ENCODE results near the gene CTU2. TPM values are rescaled to one million over a fixed set of nuclear protein-coding genes. Genes with fewer than 3 reads are reported as not detected.

Gene CTU2
- polyA plus RNA-seq, 1 donor: 12.0 TPM

DNA sequence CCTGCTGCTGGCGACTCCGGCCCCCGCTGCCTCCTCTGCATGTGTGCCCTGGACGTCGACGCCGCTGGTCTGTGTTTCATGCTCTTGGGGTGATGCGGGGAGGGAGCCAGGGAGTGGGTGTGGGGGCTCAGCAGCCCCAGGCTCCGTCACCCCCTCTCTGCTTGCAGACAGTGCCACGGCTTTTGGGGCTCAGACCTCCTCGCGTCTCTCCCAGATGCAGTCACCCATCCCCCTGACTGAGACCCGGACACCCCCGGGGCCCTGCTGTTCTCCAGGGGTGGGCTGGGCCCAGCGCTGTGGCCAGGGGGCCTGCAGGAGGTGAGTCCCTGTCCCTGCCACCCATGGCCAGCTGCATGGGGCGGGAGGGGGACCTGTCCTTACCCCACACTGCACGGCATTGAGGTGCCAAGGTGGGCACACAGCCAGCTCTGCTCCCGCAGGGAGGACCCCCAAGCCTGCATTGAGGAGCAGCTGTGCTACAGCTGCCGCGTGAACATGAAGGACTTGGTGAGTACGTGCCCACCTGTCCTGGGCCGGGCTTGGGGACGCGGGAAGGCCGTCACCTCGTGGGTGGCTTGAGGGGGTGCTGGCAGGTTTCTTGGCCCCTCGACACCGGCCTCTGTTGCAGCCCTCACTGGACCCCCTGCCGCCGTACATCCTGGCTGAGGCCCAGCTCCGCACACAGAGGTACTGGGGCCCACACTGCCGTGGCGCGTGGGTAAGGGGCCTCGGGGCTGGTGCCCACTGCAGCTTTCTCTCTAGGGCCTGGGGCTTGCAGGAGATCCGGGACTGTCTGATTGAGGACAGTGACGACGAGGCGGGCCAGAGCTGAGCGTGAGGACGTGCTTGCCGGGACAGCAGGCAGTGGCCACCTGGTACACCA lies 8.4 kb downstream of the CTU2 start:
- no peak for DNase-seq (ENCODE audit: low read depth)

DNA sequence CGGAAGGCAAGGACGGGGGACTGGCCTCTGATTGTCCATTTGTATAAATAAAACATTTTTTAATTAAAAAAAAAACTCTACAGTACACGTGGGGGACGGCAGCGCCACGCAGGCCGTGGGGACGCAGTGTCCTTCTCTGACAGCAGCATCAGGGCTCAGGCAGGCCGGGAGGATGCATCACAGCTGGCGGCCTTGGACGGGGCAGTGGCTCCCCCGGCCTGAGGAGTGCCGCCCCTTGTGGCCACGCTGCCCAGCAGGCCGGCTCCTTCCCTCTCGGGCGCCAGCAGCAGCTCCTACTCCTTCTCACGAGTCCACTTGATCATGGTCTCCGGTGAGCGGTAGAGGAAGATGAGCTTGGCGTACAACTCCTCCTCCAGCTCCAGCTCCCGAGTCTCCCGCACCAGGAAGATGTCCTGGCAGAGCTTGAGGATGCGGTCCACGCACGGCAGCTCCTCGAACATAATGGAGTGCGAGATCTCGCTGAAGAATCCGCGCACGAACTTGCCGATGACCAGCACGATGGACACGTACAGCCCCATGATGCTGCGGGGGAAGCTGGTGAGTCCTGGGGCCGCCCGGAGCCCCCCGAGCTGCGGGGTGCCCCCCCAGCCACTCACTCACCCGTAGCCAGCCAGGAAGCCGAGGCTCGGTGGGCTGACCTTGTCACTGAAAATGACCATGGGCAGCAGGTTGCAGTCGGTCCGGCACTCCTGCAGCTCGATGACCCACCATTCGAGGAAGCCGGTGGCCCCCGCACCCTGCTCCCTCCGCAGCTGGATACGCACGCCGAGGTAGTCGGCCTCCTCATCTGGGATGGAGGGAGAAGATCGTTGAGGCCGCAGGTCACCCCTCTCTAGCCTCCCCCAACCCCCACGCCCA lies 9.2 kb downstream of the CTU2 start:
- DNase-seq (ENCODE audit: low read depth): no peak

DNA sequence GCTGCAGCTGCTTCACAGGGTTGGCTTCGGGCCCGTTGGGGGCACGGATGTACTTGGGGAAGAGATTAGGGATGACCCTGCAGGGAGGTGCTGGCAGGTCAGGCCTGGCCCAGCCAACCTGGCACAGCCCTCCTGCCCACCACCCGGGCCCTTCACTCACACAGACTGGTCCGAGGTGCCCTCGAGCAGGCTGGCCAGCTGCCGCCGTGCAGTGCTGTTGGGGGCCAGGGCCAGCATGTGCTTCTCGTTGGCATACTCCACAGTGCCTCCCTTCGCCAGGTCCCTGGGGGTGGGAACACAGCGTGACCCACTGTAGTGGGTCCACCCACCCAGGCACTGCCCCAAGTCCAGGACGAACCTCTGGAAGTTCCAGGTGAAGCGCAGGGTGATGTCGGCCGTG lies 9.9 kb downstream of the CTU2 start:
- DNase-seq (ENCODE audit: low read depth): no peak

DNA sequence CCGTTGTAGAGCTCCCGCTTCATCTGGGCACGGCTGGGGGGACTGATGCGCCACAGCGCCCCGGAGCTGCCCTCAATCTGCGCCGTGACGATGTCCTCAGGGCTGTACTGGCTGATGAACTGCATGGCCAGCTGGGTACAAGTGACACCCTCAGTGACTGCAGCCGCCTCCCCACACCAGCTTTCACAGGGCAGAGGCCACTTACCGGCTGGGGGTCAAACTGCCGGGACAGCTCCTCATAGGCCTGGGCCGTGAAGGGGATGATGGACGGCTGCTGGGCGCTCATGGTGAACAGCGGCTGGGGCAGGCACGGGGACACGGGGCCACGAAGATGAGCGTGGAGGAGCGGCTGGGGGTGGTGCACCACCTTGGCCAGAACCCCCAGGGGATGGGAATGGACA lies 10.3 kb downstream of the CTU2 start:
- no peak for DNase-seq (ENCODE audit: low read depth)

DNA sequence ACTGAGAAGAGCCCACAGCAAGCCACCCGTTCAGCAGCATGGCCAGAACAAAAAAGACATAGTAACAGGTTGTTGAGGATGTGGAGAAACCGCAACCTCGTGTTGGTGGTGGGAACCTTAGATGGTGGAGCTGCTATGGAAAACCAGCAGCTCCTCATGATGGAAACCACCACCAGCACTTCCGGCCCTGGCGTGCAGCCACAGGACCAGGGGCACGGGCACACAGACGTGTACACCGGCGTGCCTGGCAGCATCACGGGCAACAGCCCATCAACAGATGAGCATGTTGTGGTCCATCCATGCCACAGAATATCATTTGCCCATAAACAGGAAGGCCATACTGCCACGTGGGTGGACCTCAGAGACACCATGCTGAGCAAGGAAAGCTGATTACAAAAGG lies 11.9 kb downstream of the CTU2 start:
- no peak for DNase-seq (ENCODE audit: low read depth)

DNA sequence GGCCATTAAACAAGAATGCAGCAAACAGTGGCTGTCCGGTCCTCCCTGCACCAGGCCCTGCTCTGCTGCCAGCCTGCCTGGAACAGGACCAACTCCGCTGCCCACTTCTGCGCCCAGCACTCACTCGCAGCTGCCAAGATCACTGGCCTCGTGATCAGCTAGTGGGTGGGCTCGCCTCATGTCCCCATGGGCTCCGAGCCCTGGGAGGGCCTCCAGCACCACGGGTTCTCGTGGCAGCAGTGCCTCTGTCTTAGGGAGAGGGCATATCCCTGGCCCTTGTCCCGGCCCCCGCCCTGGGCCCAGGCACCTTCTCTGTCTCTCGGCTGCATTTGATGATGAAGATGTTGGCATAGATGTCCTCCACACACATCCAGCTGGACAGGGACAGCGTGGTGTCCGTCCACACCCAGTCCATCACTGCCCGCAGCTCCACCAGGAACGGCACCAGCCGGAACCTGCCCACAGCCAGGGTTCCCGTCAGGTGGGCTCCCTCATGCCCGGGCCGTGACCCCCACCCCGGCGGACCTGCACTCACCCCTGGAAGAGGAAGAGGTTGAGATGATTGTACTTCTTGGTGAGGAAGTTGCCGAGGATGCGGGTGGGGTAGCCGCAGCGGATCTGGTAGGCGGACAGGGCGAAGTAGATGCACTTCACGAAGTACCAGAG lies 13.1 kb downstream of the CTU2 start:
- DNase-seq (ENCODE audit: low read depth): no peak

DNA sequence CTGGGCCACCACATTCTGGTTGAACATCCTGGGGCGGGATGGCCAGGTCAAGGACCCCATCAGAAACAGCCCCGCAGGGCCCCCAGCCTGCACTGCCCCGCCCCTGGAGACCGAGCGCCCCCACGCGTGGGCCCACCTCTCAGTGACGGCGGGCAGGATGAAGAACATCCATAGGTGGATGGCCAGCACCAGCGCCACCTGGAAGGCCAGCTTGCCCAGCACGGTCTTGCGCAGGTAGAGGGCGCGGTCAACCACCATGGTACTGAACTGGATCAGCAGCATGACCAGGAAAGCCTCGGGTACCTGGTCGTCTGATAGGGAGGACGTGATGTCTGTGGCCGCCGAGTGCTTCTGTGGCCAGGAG lies 13.6 kb downstream of the CTU2 start:
- no peak for DNase-seq (ENCODE audit: low read depth)

DNA sequence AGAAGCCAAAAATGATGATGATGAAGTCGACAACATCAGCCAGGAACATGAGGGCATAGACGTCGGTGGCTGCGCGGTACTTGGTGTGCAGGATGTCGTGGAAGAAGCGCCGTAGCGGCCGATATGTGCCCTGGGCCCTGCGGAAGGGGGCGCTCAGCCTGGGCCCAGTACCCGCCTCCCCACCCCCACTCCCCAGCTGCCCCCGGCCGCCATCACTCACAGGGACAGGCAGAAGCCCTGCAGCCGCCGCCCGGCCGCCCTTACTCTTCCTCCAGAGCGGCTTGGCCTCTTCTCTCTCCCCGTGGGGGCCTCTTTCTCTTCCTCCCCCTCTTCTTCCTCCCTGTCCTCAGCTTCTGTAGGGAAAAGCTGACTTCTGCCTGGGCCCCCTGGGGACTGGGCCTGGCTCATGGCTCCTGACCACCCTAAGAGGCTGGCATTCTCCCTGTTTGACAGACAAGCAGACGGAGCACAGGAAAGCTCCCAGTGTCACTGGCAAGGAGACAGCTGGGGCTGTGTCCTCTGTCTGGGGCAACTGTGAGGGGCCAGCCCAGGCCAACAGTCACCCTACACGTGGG lies 14.2 kb downstream of the CTU2 start:
- DNase-seq (ENCODE audit: low read depth): no peak

DNA sequence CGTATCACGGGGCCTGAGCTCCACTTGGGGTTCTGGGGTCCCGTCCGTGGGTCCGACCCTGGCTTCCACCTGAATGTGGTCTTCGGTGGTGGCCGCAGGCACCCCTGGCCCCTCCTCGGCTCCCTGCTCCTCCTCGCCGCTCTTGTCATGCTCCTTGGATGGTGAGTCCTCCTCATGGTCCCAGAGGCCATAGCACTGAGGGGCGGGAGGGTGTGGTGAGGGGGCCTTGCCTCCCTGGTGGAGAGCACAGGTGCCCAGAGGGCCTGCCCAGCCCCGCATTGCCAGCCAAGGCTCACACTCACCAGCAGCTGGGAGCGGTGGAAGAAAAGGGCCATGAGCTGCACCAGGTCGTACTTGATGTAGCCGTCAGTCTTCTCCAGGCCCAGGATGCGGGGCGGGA lies 14.9 kb downstream of the CTU2 start:
- no peak for DNase-seq (ENCODE audit: low read depth)

DNA sequence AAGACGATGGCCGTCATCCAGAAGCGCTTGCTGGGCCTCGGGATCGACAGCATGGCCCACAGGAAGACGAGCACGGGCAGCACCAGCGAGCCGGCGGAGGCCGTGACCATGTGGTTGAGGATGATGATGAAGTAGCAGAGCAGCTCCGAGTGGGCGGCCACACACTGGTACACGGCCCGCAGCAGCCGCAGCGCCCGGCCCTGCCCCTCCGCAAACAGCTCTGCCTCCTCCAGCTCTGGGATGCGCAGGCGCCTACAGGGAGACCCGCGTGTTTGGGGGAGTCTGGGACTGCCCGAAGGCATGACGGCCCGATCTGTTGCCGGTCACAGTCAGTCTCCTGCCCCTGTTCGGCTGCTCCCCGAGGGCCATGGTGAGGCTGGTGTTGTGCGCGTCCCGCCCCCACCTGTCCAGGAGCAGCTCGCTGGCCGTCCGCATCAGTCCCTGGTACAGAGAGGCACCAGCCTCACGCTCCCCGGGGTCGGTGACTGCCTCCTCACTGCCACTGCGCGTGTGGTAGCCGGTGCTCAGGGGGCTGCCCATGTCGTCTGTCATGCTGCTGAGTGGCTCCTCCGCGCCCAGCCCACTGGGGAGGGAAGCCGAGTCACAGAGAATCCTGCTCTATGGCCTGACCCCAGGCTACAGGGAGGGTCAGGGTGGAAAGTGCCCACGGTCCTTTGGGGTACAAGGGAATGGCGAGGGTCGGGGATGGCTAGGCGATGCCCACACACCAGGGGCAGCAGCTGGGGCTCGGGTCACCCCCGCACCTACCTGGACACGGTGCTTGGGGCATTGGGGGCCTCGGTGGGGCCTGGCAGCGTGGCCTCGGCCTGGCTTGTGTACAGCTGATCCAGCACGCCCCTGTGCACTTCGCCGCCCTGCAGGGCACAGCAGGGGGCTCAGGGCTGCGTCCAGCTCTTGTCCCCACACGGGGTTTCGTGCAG lies 15.8 kb downstream of the CTU2 start:
- no peak for DNase-seq (ENCODE audit: low read depth)

DNA sequence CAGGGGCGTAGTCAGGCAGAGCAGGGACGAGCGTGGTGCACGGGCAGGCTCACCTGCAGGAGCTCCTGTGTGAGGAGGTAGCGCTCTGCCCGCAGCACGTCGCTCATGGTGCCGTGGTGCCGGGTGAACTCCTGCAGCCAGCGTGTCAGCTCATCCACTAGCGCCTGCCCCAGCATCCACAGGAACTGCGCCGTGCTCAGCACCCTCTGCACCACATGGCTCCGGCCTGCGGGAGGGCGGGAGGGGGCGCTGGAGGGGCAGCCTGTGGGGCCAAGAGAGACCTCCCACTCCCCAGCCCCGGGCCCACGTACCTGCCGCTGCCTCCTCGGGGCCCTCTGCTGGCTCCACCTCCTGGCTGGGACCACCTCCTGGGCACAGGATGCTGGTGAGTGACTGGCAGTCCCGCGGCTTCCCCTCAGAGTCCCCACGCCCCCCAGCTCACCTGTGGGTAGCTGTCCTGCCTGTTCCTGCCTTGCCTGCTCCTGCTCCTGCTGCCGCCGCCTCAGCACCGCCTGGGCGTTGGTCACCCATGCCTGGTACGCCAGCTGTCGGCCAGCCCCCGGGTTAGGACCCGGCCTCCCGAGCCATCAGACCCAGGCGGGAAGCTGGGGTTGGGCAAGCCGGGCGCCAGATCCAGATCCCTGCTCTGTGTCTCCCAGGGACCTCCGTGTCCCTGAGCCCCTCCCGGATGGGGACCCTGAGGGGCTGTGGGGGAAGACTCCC lies 16.6 kb downstream of the CTU2 start:
- DNase-seq (ENCODE audit: low read depth): no peak

DNA sequence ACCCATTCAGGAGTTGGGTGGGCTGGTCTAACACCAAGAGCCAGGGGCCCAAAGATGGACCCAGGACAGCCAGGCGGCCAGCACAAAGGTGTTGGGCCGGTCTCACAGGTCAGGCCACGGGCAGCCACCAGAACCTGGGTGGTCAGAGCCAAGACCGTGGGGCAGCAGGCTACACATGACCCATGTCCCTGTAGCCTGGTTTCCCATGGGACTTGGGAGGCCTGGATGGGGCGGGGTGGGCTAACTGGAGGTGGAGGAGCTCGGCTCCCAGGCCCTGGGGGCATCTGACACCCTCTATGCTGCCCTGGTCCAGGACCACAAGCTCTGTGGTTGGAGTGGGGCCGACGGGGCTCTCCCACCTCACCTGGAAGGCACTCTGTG lies 17.2 kb downstream of the CTU2 start:
- DNase-seq (ENCODE audit: low read depth): no peak

DNA sequence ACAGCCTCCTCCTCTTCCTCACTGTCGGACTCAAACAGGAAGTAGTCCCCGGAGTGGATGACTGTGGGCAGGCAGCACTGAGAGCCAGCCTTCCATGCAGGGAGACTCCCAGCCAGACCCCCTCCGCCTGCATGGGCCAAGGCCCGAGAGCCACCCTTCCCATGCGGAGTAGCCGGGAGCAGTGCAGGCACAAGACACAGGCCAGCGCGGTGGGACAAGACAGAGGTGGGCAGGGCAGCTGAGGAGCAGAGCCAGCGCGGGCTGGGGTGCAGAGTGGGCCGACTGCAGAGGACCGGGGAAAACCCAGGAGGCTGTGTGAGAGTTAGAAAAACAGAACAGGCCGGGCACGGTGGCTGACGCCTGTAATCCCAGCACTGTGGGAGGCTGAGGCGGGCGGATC lies 17.6 kb downstream of the CTU2 start:
- no peak for DNase-seq (ENCODE audit: low read depth)

DNA sequence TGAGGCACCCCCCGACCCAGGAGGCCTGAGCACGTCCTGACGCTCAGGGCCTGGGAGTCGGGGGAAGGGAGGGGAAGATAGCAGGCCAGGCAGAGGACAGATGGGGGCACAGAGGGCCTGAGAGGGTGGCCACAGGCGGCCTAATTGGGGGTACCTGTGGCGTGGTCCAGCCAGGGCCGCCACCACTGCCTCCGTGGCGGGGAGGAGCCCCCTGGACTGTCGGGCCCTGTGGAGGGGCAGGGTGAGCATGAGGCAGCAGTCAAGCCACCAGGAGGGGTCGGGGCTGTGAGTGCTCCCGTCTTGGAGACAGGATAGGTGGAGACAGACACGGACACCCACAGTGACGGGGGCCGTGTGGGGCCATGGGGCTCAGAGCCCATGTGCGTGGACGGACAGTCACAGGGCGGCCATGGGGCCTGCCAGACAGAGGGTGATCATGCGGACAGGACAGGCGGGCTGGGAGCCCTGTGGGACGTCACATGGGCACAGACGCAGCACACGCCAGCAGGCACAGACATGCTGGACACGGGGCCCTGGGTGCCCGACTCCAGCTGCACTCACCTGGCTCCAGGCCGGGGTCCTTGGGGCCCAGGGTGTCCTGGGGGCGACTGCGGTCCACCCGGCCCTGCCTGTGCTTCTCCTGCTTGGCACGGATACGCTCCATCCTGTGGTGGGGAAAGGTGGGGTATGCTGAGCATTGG lies 18.7 kb downstream of the CTU2 start:
- no peak for DNase-seq (ENCODE audit: low read depth)

DNA sequence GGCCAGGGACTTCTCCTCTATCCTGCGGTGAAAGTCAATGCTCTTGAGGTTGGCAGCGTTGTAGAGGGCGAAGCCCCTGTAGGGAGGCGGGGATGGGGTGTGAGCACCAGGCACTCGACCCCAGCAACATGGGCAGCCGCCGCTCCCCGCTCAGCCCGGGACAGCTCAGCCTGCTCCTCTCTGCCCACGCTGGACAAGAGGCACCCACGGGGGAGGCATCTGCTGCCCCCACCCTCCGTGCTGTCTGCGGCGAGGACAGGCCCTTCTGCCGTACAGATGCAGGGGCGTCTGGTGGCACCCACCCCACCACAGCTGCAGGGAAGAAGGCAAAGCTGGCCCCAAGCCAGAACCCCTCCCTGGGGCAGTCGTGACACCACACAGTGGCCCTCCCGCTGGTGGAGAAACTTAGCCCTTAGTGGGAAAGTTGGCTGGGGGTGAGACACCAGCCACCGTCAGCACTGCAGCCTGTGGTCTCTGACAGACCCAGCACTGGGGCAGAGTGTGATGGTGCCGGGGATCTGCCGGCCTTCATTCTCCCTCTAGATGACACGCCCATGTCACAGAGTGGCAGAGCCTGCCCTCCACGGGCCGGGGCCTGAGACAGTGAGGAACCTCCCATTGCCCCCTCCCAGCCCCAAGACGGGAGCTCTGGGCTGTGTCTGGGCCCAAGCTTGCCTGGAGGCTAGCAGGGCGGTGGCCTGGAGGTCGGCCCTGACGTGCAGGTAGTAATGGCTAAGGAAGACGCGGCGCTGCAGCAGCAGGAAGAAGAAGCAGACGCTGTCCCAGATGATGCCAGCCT lies 19.5 kb downstream of the CTU2 start:
- DNase-seq (ENCODE audit: low read depth): no peak

DNA sequence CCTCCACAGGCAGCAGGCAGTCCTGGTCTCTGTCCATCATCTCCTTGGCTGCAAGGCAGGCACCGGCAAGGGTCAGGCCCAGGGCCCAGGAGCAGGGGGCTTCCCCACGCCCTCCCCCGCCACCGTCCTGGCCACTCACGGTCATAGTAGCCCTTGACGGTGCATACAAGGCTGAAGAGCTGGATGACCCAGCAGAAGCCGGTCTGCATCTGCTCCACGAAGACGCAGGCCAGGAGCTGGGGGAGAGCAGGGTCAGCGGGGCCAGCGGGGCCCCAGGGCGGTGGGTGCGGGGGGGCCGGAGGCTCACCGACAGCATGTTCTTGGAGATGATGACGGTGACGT lies 20.1 kb downstream of the CTU2 start:
- no peak for DNase-seq (ENCODE audit: low read depth)

DNA sequence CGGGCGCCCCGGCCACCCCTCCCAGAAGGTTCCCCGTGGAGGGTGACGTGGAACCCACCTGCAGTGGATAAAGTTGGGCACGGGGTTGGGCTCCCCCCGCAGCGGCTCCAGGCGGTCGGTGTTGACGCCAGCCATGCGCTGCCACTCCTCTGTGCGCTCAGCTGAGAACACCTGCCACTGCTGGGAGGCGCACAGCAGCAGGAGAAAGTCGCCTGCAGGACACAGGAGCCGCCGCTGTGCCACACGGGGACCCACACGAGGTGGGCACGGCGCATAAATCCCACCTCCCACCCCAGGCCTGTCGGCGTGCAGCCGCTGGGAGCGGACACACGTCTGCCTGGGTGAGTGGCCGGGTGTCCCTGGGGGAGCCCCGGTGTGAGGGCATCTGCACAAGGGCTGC lies 20.7 kb downstream of the CTU2 start:
- no peak for DNase-seq (ENCODE audit: low read depth)

DNA sequence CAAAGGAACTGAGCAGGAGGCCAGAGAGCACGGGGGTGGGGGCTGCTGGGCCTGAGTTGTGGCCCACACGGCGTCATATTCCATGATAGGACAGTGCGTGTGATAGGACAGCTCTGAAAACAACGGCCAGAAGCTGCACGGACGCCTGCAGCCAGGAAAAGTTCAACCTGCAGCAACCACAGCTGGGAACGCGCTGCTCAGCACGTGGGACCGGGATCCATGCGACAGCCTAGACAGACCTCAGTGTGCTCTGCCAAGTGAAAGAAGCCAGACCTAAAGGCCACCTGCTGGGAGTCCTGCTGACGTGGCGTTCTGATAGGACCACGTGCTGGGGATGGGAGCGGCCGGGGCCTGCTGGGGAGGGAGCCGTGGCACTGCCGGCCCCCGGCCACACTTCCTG lies 21.6 kb downstream of the CTU2 start:
- no peak for DNase-seq (ENCODE audit: low read depth)

Measured in forelimb muscle (tissue), 1 donor.